NCI-H460 (cell line): ENCODE data around the gene SLC22A23. TPM values are rescaled to one million over a fixed set of nuclear protein-coding genes. Genes with fewer than 3 reads are reported as not detected.

ENCODE experiments used
- DNase-seq: peaks from one replicate; pipeline ENCODE4 v3.0.0-alpha.2; 2016; ENCODE audit warnings: low read depth; ENCODE audit errors: extremely low read depth
- total RNA-seq: library from RNA; depleted of rRNA; stranded (reverse); fragments of >200 nt; shearing (Covaris generic); gene quantifications from 2 replicates; pipeline ENCODE4 v1.2.3, GENCODE V29; 2014

SLC22A23 gene
- total RNA-seq, 1 experiment from 2014 or later: 4.9 TPM

DNA sequence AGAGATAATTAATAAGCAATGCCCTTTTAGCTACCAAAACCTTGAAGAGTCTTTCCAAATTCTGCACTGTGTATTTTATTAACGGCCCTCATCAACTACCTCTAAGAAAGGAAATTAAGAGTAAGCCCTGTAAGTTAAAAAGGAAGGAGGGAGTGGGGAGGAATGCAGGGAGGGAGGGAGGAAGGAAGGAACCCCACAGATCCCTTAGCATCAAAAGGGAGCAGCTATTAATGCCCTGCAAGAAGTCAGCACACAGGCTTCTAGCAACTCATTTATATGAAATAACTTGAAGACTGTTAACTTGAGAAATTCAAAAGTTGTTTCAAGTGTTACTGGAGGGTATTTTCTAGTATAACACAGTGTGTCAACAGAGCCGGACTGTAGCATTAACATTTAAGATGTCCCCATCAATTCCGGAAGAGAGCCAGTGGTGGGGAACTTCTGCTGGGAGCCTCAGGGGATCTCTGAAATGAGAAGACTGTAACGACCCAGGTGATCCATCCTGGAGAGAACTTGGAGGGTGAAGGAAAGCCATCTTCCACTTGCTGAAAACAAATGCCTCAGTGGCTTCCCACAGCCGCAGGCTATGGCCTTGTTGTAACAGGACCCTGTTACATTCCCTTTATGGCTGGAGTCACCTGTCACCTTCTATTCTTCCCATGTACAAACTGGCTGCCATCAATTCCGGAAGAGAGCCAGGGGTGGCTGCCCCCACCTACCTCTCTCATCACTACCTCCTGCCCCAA is 33.2 kb downstream of the SLC22A23 start:
- DNase-seq: no peak

DNA sequence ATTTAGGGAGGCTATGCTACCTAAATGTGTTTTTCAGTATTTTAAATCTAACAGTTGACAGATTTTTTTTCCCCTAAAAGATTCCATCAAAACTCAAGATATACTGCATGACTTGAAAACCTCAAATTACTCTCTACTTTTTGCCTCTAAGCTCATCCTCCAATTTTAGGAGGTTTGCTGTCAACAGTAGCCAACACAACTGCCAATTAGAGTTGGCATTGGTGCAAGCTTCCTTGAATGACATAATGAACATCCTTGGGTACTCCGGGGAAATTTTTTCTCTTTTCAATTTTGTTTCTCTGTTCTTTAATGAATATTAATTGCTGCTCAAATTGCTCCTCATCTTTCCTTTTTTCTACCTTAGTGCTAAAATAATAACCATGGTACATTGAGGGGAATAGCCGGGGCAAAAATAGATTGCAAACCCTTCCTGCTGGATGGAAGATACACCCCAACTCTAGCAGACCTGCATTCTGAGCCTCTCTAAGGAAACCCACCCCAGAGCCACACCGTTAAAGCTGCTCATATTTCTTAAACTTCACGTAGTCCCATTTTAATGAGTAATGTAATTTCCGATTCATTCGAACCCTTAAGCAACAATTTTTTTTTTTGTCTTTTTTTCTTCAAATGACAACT is 34.3 kb downstream of the SLC22A23 start:
- DNase-seq: no peak

DNA sequence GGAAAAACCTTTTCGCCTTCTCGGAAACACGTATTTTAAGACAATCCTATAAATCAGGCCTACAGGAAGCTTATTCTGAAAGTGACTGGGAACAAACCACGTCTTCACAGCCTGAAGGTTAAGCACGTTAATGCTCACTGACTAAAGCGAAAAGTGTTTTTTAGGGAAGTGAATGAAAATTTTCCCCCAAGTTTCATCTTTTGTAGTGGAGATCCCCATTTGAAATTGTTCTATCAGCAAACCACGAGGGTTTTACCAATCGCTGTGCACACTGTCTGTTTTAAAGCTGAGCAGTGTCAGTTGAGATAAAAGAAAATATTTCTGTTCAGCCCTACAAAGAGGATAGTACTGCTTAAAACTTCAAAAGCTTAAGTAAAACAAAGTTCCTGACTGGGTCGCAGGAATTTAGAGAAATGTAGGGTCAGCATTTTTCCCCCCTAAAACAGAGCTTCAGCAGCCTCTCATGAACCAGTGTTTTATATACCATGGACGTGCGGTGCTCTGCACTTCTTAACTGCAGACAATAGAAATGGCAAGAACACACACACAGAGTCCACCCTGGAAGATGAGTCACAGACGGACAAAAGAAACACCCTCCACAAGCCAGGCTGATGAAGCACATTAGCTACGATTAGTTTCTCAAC is 34.9 kb downstream of the SLC22A23 start:
- no peak for DNase-seq

DNA sequence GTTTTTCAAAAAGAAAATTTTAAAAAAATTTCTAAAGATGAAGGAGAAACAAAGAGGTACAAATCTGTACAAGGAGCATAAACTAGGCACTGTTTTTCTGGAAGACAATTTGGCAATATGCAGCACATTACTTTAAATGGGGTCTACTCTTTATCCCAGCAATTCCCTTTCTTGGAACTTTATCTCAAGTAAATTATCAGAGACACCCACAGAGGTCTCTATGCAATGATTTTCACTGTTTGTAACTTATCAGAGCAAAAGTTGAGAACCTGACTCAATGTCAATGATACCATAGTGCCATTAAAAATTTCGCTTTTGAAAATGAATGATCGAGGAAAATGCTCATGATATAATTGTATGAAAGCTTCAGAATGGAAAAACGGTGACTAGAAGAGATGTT is 35.7 kb downstream of the SLC22A23 start:
- DNase-seq: no peak

DNA sequence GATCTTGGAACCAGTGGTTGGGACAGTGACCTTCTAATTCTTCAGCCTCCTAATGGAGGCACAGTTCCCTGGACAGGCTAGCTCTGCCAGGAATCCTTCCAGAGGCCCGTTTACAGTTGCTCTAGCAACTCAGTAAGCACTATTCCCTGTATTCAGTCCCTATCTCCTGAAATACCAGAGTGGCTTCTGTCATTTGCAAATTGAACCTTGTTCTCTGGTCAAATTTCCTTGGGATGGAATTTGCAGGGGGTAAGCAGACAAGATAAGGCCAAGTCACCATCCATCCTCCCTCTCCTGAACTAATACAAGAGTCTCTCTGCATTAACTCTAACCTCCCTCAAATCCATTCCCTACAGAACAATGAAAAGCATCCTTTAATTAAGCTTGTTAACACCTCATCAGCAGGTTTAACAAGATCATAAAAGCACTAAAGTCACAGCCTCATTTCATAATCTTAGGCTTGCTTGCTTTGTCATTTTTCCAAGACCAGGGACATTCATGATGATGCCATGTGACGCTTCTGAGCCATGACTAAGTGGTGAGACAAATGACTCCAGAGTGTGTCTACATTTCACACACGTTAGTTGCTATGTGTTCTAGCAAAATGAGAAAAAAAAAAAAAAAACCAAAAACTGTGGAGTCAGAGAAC is 37.1 kb downstream of the SLC22A23 start:
- DNase-seq: peak; percentile 61

DNA sequence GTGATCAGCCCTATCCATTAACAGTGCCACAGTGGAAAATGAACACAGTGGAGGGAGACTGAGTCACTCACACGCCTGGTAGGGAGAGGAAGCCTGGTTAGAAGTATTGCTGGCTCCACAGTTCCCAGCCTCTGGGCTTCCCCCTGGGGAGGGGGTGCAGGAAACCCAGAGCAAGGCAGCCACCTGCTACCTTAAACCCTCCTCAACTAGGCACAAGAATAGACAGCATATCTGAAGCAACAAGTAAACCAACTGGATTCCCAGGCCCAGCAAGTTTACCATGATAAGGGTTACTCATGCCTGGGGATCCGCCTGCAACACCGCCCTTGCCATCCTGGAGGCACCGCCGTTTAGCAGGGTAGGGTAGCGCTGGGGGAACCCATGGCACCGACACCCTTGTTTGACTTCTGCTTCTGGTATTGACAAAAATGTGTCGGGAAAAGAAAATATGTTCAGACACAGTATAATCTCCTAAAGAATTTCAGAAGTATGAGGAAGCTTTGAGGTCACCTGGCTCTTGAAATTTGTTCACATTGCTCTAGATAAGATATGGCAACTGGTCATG is 38.3 kb downstream of the SLC22A23 start:
- no peak for DNase-seq

DNA sequence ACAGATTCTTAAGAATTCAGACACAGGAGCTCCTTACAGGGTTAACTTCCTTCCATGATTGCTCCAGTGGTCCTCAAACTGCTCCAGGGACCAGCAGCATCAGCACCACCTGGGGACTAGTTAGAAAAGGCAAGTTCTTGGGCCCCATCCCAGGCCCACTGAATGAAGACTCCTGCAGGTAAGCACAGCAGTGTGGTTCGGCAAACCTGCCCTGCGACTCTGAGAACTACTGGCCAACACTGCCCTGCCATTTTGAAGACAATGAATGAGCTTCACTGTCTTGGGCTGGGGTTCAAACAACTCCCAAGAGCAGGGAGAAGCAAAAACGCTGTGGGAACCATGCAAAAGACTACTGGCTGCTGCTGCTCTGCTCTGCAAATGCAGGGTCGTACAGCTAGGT is 39.4 kb downstream of the SLC22A23 start:
- DNase-seq: no peak

DNA sequence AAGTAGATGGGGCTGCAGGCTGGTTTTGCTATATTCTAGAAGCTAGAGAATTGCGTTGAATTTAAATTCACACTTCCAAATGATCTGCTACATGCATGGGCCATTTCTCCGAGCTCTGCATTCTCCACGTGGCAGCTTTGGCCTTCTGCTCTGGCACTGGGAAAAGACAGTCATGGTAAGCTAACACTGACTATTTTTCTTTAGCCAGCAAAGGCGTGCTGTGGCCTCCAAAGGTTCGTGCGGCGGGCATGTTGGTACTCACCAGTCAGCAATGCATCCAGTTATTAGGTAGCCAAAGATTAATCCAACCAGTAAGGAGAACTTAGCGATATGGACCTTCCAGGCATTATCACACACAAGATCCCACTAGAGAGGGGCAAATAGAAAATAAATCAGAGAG is 41.4 kb downstream of the SLC22A23 start:
- DNase-seq: no peak

DNA sequence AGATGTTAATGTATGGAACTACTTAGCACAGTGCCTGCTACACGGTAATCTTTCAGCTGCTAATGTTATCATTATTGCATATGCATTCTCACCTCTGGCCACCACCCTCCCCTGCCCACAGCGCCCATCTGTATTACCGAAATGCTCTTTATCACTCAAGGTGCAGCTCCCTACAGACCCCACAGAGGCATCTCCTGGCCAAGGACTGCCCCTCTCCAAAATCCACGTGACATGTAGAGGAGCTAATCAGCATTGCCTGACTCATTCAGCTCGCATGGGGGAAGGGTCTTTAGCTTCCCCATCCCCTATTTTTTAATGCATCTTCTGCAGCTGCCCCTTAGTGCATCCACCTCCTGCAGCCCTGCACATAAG is 41.8 kb downstream of the SLC22A23 start:
- DNase-seq: no peak

DNA sequence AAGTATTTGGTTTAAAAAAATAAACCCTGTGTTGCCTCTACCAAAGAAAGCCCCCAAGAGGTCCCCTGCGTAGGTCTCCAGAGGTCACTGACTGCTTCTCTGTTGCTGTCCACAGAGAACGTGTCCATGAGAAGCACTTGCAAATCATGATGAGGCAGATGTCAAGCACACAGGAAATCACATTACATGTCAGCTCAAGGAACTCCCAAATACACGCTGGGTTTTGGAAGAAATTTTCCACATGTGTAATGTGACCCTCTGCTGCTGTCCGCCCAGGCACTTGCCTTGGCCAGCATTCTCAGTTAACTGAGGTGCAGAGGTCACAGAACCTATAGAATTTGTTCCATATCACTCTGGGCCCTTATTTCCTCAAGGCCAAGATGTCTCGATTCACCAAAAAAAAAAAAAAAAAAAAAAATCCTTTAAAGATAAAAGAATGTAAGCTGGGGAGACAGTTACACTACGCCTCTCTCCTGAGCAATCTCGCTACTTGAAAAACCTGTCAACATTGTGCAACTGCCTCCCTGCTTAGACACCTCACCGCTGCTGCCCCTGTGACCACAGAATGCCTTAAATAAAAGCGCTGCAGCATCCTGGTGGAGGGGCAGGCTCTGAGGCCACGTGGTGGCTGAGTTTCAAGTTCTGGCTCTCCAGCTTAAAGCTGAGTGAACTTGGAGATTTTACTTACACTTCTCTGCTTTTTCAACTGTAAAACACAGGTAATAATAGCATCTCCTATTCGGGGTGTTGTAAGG is 42.3 kb downstream of the SLC22A23 start:
- no peak for DNase-seq

DNA sequence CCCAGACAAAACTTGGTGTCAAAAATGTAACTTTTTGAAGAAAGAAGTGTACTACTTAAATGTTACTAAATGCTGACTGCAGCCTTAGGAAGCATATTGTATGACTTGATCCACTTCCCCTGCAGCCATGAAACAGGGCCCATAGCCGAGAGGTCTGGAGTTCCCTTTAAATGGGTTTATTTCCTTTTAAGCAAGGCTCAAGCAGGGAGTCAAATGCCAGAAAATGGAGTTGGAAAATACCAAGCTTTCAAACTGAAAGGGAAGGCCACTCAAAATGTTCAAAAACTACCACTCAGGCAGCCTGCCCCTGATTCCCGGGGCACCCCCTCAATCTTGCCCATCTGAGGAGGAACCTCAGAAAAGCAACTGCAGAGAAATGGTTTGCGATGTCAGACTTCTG is 43.3 kb downstream of the SLC22A23 start:
- no peak for DNase-seq

DNA sequence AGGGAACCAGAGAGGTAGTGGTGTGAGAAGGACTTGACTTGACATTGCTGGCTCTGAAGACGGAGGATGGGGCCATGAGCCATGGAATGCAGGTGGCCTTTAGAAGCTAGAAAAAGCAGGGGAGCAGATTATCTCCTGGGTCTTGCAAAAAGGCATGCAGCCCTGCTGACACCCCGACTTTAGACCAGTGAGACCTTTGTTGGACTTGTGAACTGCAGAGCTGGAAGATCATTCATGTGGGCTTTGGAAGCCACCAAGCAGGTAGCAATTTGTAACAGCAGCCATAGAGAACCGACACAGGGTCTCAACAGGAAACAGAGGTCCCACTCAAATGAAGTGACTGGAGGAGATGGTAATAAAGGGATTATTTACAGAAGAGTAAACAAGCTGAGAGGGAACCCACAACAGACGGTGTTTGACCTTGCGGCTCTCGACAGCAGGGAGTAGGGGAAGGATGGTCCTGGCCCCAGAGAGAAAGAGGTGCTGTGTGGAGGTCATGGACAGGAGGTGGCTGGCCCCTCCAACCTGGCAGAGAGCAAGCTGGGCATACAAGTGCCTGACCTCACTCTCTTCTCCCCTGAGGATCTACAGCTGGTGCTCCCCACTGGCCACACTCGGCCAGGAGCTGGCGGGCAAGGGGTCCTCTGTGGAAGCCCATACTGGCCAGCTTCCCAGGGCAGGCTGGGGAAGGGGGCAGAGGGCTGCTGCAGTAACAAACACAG is 43.9 kb downstream of the SLC22A23 start:
- no peak for DNase-seq

DNA sequence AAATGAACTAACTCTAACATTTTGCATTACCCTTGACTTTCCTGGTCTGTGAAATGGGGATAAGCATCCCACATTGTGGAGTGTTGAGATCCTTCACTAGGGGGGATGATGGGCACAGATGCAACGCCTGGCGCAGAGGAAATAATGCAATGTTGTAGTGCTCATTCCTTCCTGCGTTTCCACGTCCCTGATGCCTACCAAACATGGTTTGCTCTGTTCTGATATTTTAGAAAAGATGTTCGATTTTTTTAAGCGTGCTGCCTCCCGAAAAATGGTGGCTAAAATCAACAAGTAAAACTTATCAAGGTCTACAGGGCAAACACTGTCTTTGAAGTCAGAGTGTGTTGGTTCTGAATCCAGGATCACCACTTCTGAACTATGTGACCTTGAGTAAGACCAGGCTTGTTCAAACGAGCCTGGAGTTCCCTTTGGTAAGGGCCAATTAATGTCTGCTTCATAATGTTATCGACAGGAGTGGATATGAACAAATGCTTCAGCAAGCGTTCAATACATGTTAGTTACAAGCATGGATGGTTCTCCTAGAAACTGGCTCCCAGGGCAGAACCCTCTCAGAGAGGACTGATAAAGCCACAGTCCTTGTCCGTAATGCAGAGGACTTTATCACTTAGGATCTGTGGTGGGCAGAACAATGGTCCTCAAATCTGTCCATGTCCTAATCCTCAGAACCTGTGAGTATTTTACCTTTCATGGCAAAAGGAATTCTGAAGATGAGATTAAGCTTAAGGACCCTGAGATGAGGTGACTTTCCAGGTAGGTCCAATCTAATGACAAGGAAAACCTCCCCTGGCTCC is 44.7 kb downstream of the SLC22A23 start:
- DNase-seq: no peak

DNA sequence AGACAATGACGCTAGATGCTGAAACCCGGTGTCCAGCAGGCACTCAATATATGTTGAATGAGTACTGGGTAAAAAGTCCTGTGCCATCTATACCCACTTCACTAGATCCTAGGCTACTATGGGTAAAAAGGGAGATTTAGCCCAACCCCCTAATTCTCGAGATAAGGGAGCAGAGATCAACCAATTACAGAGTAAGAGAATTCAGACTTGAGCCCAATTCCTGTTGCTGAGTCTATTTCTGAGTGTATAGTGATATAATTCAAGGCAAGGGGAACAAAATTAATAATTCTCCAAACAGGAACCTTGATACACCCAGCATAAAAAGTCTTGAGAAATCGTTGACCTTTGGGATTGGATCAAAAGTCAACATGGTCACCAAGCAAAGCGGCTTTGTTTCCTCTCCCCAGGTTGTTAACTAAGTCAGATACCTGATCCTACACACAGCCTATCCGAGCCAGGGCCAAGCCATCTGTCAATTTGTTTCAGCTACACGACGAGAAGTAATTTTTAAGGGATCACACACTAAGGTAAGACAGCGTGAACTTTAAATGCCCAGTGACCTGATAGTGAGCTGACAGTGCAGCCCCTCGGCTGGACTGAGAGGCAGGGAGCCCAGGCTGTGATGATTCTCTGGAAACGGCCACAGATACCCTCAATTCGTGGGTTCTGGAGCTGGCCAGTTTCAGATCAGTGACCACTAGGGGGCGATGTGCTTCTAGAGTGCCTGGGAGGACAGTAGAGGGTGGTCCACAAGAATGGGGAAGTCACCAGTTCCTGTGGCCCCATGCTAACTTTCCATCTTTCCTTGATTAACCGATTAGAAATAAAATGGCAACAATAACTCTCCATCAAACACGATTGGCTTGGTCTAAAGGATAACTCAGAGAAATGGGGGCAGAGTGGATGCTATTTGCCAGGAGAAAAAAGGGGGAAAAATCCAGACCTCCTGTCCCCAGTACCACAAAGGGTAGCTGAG is 46.2 kb downstream of the SLC22A23 start:
- DNase-seq: peak; percentile 49

DNA sequence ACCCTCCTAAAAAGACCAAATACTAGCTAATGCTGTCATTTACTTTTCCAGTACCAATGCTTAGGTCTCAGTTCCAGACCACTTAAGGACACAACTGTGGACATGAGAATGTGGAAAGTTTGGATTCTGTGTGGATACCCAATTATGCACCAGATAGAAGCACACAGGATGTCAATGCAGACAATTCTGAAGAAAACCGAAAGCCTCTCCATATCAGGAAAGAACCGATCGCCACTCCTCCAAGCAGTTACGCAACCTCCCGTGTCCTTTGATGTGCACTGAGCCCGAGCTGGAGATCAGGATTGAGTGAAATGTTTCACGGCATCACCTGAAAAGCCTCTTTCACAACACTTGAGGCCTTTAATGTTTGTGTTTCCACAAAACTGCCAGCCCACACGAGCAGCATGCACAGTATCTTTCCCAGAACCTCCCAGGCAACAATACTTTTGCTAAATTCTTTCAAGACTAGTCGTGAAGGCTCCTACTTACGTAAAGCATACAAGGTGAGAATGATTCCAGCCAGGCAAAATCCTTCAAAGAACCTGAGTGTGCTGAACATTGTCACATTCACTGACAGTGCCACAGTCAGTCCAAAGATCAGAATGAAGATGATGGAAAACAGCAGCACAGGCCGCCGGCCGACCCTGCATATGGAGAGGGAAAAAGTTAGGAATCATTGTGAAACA is 47.0 kb downstream of the SLC22A23 start:
- DNase-seq: no peak

DNA sequence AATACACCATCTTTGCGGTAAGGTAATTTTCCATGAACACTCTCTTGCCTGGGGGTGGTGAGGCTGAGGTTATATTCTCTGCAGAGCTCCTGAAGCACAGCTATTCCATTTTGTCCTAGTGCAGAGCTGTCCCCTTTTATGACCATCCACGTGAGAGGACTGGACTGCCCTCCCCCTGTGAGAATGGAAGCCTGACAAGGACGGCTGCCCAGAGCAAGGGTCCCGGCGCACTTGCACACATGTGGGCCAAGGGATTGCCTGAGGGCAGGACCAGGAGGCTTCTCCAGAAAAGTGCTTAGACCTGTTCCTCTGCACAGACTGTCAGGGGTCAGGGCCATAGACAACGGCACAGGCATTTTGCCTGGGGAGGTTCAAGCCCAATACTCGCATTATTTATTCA is 48.2 kb downstream of the SLC22A23 start:
- no peak for DNase-seq

DNA sequence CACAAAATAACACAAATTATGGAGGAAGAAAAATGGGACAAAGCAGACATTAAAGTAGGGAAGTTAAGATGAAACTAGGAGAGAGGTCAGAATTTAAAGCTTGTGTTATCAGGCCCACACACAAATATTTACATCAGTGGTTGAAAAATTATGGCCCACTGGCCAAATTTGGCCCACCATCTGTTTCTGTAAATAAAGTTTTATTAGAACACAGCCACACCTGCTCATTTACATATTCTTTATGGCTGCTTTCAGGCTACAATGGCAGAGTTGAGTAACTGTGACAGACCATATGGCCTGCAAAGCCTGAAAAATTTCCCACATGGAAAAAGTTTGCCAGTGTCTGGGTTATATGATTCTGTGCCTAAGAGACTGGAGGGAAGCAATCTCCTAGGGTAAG is 49.0 kb downstream of the SLC22A23 start:
- no peak for DNase-seq
